ENCODE data around the gene AIG1.

AIG1 gene

DNA sequence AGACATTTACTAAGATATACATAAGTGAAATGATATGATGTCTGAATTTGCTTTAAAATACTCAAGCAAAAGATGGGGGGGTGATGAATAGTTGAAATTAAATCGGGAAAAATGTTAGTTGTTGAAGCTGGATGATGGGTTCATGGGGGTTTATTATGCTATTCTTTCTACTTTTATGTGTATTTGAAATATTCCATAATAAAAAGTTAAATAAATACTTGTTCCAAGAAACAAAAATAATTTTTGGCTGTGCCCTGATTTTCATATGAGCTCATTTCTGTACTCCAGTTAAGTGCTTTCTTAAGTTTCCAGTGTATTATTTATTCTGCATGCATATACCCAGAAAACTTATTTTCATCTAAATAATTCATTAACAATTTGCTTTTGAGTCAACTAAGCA is 138.6 kb downstream of the AIG1 start:
- Histone ChIP-seq H3F3A (ENCODE audit: insufficient read depth, low read length) (no peaks in the 10 kb centered on the region), H2AFZ (ENCODE audit: low read length) (no peak overlapping the region), H3K4me3 (ENCODE audit: low read length) (no peak overlapping the region), H3K4me2 (ENCODE audit: low read depth, low read length) (no peak overlapping the region), H3K9me3 (replicated peaks; ENCODE audit: insufficient read depth, low read length) (no peaks in the 10 kb centered on the region), H3K9ac (ENCODE audit: low read length) (no peak overlapping the region), H3K36me3 (replicated peaks; ENCODE audit: insufficient read depth, low read length) (no peaks in the 10 kb centered on the region), H3K9me2 (replicated peaks; ENCODE audit: insufficient read depth, low read length) (no peaks in the 10 kb centered on the region), H4K20me1 (ENCODE audit: insufficient read depth, low read length) (no peaks in the 10 kb centered on the region), H3K4me1 (ENCODE audit: low read length) (no peaks in the 10 kb centered on the region), H3K27ac (ENCODE audit: low read length) (no peak overlapping the region), H3K79me2 (ENCODE audit: low read length) (no peaks in the 10 kb centered on the region), H3K27me3 (replicated peaks; ENCODE audit: insufficient read depth, low read length) (no peaks in the 10 kb centered on the region)
- no peak for DNase-seq
- TF ChIP-seq EZH2phosphoT487 (IDR thresholded peaks at IDR 0.05; ENCODE audit: low read length) (no peak), EZH2 (optimal IDR thresholded peaks at IDR 0.05; ENCODE audit: low read depth, low read length) (no peak)
- TF ChIP-seq, protein P1, sequence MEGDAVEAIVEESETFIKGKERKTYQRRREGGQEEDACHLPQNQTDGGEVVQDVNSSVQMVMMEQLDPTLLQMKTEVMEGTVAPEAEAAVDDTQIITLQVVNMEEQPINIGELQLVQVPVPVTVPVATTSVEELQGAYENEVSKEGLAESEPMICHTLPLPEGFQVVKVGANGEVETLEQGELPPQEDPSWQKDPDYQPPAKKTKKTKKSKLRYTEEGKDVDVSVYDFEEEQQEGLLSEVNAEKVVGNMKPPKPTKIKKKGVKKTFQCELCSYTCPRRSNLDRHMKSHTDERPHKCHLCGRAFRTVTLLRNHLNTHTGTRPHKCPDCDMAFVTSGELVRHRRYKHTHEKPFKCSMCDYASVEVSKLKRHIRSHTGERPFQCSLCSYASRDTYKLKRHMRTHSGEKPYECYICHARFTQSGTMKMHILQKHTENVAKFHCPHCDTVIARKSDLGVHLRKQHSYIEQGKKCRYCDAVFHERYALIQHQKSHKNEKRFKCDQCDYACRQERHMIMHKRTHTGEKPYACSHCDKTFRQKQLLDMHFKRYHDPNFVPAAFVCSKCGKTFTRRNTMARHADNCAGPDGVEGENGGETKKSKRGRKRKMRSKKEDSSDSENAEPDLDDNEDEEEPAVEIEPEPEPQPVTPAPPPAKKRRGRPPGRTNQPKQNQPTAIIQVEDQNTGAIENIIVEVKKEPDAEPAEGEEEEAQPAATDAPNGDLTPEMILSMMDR (IDR thresholded peaks at IDR 0.05; ENCODE audit: low read length) = no peak

- H3K9me2 ChIP-seq (replicated peaks; ENCODE audit: insufficient read depth, low read length) = no peaks in the 10 kb centered on the region
These were observed 139.6 kb downstream of the AIG1 start for GRCh38 chr6:143200167-143200770.

DNA sequence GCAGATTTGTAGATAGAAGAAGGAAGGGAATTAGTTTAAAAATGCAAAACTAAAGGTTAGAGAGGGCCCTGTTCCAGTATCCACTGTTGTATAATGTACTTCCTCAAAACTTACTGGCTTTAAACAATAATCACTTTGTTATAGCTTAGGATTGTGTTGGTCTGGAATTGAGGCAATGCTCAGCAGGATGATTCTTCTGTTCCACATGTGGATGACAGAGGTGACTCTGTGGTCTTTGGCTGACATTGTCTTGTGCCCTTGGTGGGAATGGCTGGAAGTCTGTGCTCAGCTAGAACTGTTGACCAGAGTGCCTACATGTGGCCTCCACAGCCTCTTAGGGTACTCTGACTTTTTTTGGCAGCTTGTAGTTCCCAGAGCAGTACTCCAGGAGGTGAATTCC is 143.4 kb downstream of the AIG1 start:
- TF ChIP-seq EZH2 (optimal IDR thresholded peaks at IDR 0.05; ENCODE audit: low read depth, low read length) (no peak), EZH2phosphoT487 (IDR thresholded peaks at IDR 0.05; ENCODE audit: low read length) (no peak)
- TF ChIP-seq, protein P1 (IDR thresholded peaks at IDR 0.05; ENCODE audit: low read length) = no peak
- H3F3A ChIP-seq (ENCODE audit: insufficient read depth, low read length) = no peaks in the 10 kb centered on the region
- H3K36me3 ChIP-seq (replicated peaks; ENCODE audit: insufficient read depth, low read length) = no peaks in the 10 kb centered on the region
- H3K9me3 ChIP-seq (replicated peaks; ENCODE audit: insufficient read depth, low read length) = no peaks in the 10 kb centered on the region
- no peak for DNase-seq
- no peaks in the 10 kb centered on the region for H3K79me2 ChIP-seq (ENCODE audit: low read length)
- H3K9ac ChIP-seq (ENCODE audit: low read length) = no peak overlapping the region
- H3K4me3 ChIP-seq (ENCODE audit: low read length) = no peak overlapping the region
- H4K20me1 ChIP-seq (ENCODE audit: insufficient read depth, low read length) = no peaks in the 10 kb centered on the region
- H3K4me2 ChIP-seq (ENCODE audit: low read depth, low read length) = no peak overlapping the region
- no peaks in the 10 kb centered on the region for H3K4me1 ChIP-seq (ENCODE audit: low read length)
- no peaks in the 10 kb centered on the region for H3K9me2 ChIP-seq (replicated peaks; ENCODE audit: insufficient read depth, low read length)
- H3K27me3 ChIP-seq (replicated peaks; ENCODE audit: insufficient read depth, low read length) = no peaks in the 10 kb centered on the region
- no peak overlapping the region for H2AFZ ChIP-seq (ENCODE audit: low read length)
- no peak overlapping the region for H3K27ac ChIP-seq (ENCODE audit: low read length)

More at GRCh38 chr6:143200167-143200770, 139.6 kb downstream of the AIG1 start:
- no peaks in the 10 kb centered on the region for H4K20me1 ChIP-seq (ENCODE audit: insufficient read depth, low read length)
- no peak overlapping the region for H3K9ac ChIP-seq (ENCODE audit: low read length)
- no peak overlapping the region for H3K27ac ChIP-seq (ENCODE audit: low read length)
- no peaks in the 10 kb centered on the region for H3K27me3 ChIP-seq (replicated peaks; ENCODE audit: insufficient read depth, low read length)
- TF ChIP-seq, protein P1 (IDR thresholded peaks at IDR 0.05; ENCODE audit: low read length) = no peak
- TF ChIP-seq EZH2phosphoT487 (IDR thresholded peaks at IDR 0.05; ENCODE audit: low read length) (no peak), EZH2 (optimal IDR thresholded peaks at IDR 0.05; ENCODE audit: low read depth, low read length) (no peak)
- H3K4me1 ChIP-seq (ENCODE audit: low read length) = no peaks in the 10 kb centered on the region
- H3K4me2 ChIP-seq (ENCODE audit: low read depth, low read length) = no peak overlapping the region
- H3K4me3 ChIP-seq (ENCODE audit: low read length) = no peak overlapping the region
- no peaks in the 10 kb centered on the region for H3F3A ChIP-seq (ENCODE audit: insufficient read depth, low read length)
- DNase-seq = no peak
- H3K79me2 ChIP-seq (ENCODE audit: low read length) = no peaks in the 10 kb centered on the region
- no peaks in the 10 kb centered on the region for H3K9me3 ChIP-seq (replicated peaks; ENCODE audit: insufficient read depth, low read length)
- no peak overlapping the region for H2AFZ ChIP-seq (ENCODE audit: low read length)
- H3K36me3 ChIP-seq (replicated peaks; ENCODE audit: insufficient read depth, low read length) = no peaks in the 10 kb centered on the region

Data from MM.1S (cell line).